HG02840 (cell line): ENCODE results near the gene HMGB4.

ENCODE experiments used
- ATAC-seq: cut with Tn5 transposase; IDR thresholded peaks from one replicate; pipeline ENCODE4 v1.9.1; 2021; ENCODE audit warnings: mild to moderate bottlenecking, moderate library complexity, moderate number of reproducible peaks; ENCODE audit not compliant: unreplicated experiment, low FRiP score

HMGB4 gene

GRCh38 chr1:33863779-33864178 is at the start of gene HMGB4:
TSS of gene HMGB4 (plus strand) at chr1:33864079. CDS start at chr1:33864192, 113 bp downstream.
- ATAC-seq: no peak

- no peak for ATAC-seq
Observed at GRCh38 chr1:33814166-33814565, 49.7 kb upstream of the HMGB4 start.

GRCh38 chr1:33815061-33815460 is 48.8 kb upstream of the HMGB4 start:
- ATAC-seq: no peak

- ATAC-seq: no peak
Observed at GRCh38 chr1:33818071-33818470, 45.8 kb upstream of the HMGB4 start.

GRCh38 chr1:33819290-33819912 is 44.5 kb upstream of the HMGB4 start:
- ATAC-seq: no peak

- ATAC-seq: no peak
Observed at GRCh38 chr1:33819913-33820311, 44.0 kb upstream of the HMGB4 start.

- no peak for ATAC-seq
Observed at GRCh38 chr1:33820804-33821203, 43.1 kb upstream of the HMGB4 start.

GRCh38 chr1:33821291-33821690 is 42.6 kb upstream of the HMGB4 start:
- no peak for ATAC-seq

- no peak for ATAC-seq
Observed at GRCh38 chr1:33822396-33822795, 41.5 kb upstream of the HMGB4 start.

- ATAC-seq: no peak
Observed at GRCh38 chr1:33823401-33823800, 40.5 kb upstream of the HMGB4 start.

GRCh38 chr1:33823830-33824229 is 40.0 kb upstream of the HMGB4 start:
- ATAC-seq: no peak

GRCh38 chr1:33824321-33824720 is 39.6 kb upstream of the HMGB4 start:
- ATAC-seq: no peak

GRCh38 chr1:33824971-33825370 is 38.9 kb upstream of the HMGB4 start:
- ATAC-seq: no peak

- no peak for ATAC-seq
Observed at GRCh38 chr1:33825506-33825905, 38.4 kb upstream of the HMGB4 start.

GRCh38 chr1:33826311-33826710 is 37.6 kb upstream of the HMGB4 start:
- ATAC-seq: no peak

GRCh38 chr1:33826711-33827110 is 37.2 kb upstream of the HMGB4 start:
- ATAC-seq: no peak

- ATAC-seq: no peak
Observed at GRCh38 chr1:33828059-33828458, 35.8 kb upstream of the HMGB4 start.

- no peak for ATAC-seq
Observed at GRCh38 chr1:33828654-33829053, 35.2 kb upstream of the HMGB4 start.

- no peak for ATAC-seq
Observed at GRCh38 chr1:33836911-33837310, 27.0 kb upstream of the HMGB4 start.

GRCh38 chr1:33837635-33838034 is 26.2 kb upstream of the HMGB4 start:
- ATAC-seq: no peak

GRCh38 chr1:33841494-33841893 is 22.4 kb upstream of the HMGB4 start:
- ATAC-seq: no peak

- no peak for ATAC-seq
Observed at GRCh38 chr1:33842348-33842747, 21.5 kb upstream of the HMGB4 start.

- no peak for ATAC-seq
Observed at GRCh38 chr1:33844166-33844565, 19.7 kb upstream of the HMGB4 start.
